Right lobe of liver (tissue), 6 donors: Measurements from ENCODE around the gene PHF11. TPM values are rescaled to one million over a fixed set of nuclear protein-coding genes. Genes with fewer than 3 reads are reported as not detected.

Experiments
- ATAC-seq, 4 donors: fragments of 200-7000 bp; cut with Tn5 transposase; one replicate each; pipeline ENCODE4 v1.9.1; 2020; ENCODE audit warnings: mild to moderate bottlenecking in 4 of 4, moderate library complexity in 4 of 4
- DNase-seq, 3 donors: peaks; one replicate each; pipeline ENCODE4 v3.0.0-alpha.2; 2020
- H3K27ac ChIP-seq, 3 donors: fragments of 200-600 bp; one replicate each; pipeline ENCODE4 v1.8.0; 2022
- H3K27me3 ChIP-seq, 2 donors: fragments of 200-600 bp; one replicate each; pipeline ENCODE4 v1.8.0; 2022
- H3K36me3 ChIP-seq, 4 donors: fragments of 200-600 bp; sonication (generic) in 1 of 4; one replicate each; pipeline versions ENCODE4 v1.5.1 to v1.8.0; 2017 to 2022; ENCODE audit warnings: control low read depth in 1 of 4
- H3K4me1 ChIP-seq, 4 donors: fragments of 200-600 bp; sonication (generic) in 1 of 4; one replicate each; pipeline versions ENCODE4 v1.5.1 to v1.8.0; 2017 to 2022; ENCODE audit warnings: control low read depth in 1 of 4
- H3K4me3 ChIP-seq, 3 donors: fragments of 200-600 bp; one replicate each; pipeline ENCODE4 v1.8.0; 2022
- H3K9me3 ChIP-seq, 4 donors: fragments of 200-600 bp; sonication (generic) in 1 of 4; one replicate each; pipeline versions ENCODE4 v1.5.1 to v1.8.0; 2017 to 2022; ENCODE audit warnings: control low read depth in 1 of 4
- CTCF ChIP-seq, 4 donors: fragments of 200-600 bp in 3 of 4; fragments of 450-650 bp in 1 of 4; IDR thresholded peaks; one replicate each; pipeline versions ENCODE4 v1.5.1 to v1.8.0; 2016 to 2022; ENCODE audit warnings: antibody characterized with exemption in 4 of 4, mild to moderate bottlenecking in 2 of 4
- POLR2A ChIP-seq: fragments of 450-650 bp; IDR thresholded peaks from one replicate; pipeline ENCODE4 v1.6.1; 2017; ENCODE audit warnings: antibody characterized with exemption, mild to moderate bottlenecking
- WGBS: methylation state at CpG from one replicate; pipeline ENCODE4 v1.1.6; 2018; ENCODE audit warnings: low coverage, low lambda C conversion rate; ENCODE audit not compliant: insufficient coverage; ENCODE audit errors: missing lambda C conversion rate; 5-methylcytosine and 5-hydroxymethylcytosine counted together
- intact Hi-C, 2 donors: fragments of 100-400 bp; cut with DNase I; formaldehyde crosslinking; loops; one replicate each; pipeline versions ENCODE4 v1.11.2 to v1.14.1; 2022
- total RNA-seq, 6 experiments: library from RNA; depleted of rRNA in 2 of 6; stranded (reverse); fragments of >200 nt in 2 of 6; fragmentation: NEBNext Ultra II Directional in 3 of 6; extraction: Animal tissue kit (Norgen Biotek cat#: 25700) in 3 of 6; gene quantifications; one replicate each; pipeline versions ENCODE4 v1.1.0 to v1.2.4, GENCODE V29; 2016 to 2023
- donor health status: DM: no; HTN: yes; CAD: no.
- donor health status: DM: no; HTN: no; CAD: no.
- donor health status: DM: no; HTN: no; CAD: no.
- donor health status: DM: no; HTN: yes; CAD: no.
- donor health status: DM: no; HTN: yes; CAD: no.

The PHF11 gene
- total RNA-seq, 6 experiments from 2014 or later: 10.8 to 21.4 (median 17.2) TPM

- H3K4me3 ChIP-seq: no peak overlapping the region
- 92% methylated on average over 1 of the region's 1 CpG for WGBS
- no peaks in the 10 kb centered on the region for H3K27me3 ChIP-seq
- DNase-seq (no peak), ATAC-seq (no peak)
- intact Hi-C loops: no loop called here
- H3K9me3 ChIP-seq: no peaks in the 10 kb centered on the region
- no peak overlapping the region for H3K27ac ChIP-seq
- no peaks in the 10 kb centered on the region for H3K4me1 ChIP-seq
- no peaks in the 10 kb centered on the region for H3K36me3 ChIP-seq
- TF ChIP-seq POLR2A (no peak), CTCF (IDR thresholded peaks at IDR 0.05) (no peak)
Measured at GRCh38 chr13:49532593-49532992, 36.8 kb downstream of the PHF11 start.

- Histone ChIP-seq H3K4me3 (no peak overlapping the region), H3K4me1 (no peaks in the 10 kb centered on the region), H3K36me3 (no peaks in the 10 kb centered on the region), H3K9me3 (no peaks in the 10 kb centered on the region), H3K27me3 (no peaks in the 10 kb centered on the region), H3K27ac (no peak overlapping the region)
- no peak for DNase-seq
- no peak for ATAC-seq
- intact Hi-C loops: no loop called here
- TF ChIP-seq CTCF (IDR thresholded peaks at IDR 0.05): no peak
- no peak for TF ChIP-seq POLR2A
Measured at GRCh38 chr13:49533011-49533410, 37.3 kb downstream of the PHF11 start.

GRCh38 chr13:49533591-49534269 lies 38.0 kb downstream of the PHF11 start:
- H3K4me1 ChIP-seq: no peaks in the 10 kb centered on the region
- TF ChIP-seq CTCF (IDR thresholded peaks at IDR 0.05): no peak
- no peak for TF ChIP-seq POLR2A
- H3K27me3 ChIP-seq: no peaks in the 10 kb centered on the region
- H3K9me3 ChIP-seq: no peaks in the 10 kb centered on the region
- ATAC-seq (peak in 1 of 4 donors; percentile 11), DNase-seq (no peak)
- WGBS: 62% methylated on average over 6 of the region's 7 CpGs
- no peak overlapping the region for H3K27ac ChIP-seq
- no peak overlapping the region for H3K4me3 ChIP-seq
- no peaks in the 10 kb centered on the region for H3K36me3 ChIP-seq
- intact Hi-C loops: no loop called here

- no peak for DNase-seq
- TF ChIP-seq POLR2A (no peak), CTCF (IDR thresholded peaks at IDR 0.05) (no peak)
- ATAC-seq: peak in 2 of 4 donors; percentile 29 to 47
Measured at GRCh38 chr13:49536144-49536873, 40.6 kb downstream of the PHF11 start.

More at GRCh38 chr13:49536144-49536873, 40.6 kb downstream of the PHF11 start:
- H3K36me3 ChIP-seq: peaks cover 0 to 9% (median 2%) of the 10 kb centered on the region in 4 donors
- intact Hi-C loops: no loop called here
- no peaks in the 10 kb centered on the region for H3K9me3 ChIP-seq
- WGBS: 60% methylated on average over 7 of the region's 7 CpGs
- no peak overlapping the region for H3K27ac ChIP-seq
- H3K27me3 ChIP-seq: no peaks in the 10 kb centered on the region
- no peaks in the 10 kb centered on the region for H3K4me1 ChIP-seq
- no peak overlapping the region for H3K4me3 ChIP-seq
